GM21515 (cell line): Measurements from ENCODE around the gene RABAC1.

Experiments
- ATAC-seq: cut with Tn5 transposase; IDR thresholded peaks from one replicate; pipeline ENCODE4 v1.9.1; 2021; ENCODE audit not compliant: unreplicated experiment

Gene RABAC1

GRCh38 chr19:41990028-41990427 lies 30.9 kb upstream of the RABAC1 start:
- ATAC-seq = no peak

GRCh38 chr19:41988947-41989346 lies 29.8 kb upstream of the RABAC1 start:
- ATAC-seq = no peak

- no peak for ATAC-seq
Measured at GRCh38 chr19:41987141-41987860, 28.2 kb upstream of the RABAC1 start.

- ATAC-seq = no peak
Measured at GRCh38 chr19:41984961-41985360, 25.8 kb upstream of the RABAC1 start.

- ATAC-seq = no peak
Measured at GRCh38 chr19:41981724-41982123, 22.6 kb upstream of the RABAC1 start.

GRCh38 chr19:41978470-41978869 lies 19.3 kb upstream of the RABAC1 start:
- ATAC-seq = no peak

GRCh38 chr19:41977916-41978315 lies 18.8 kb upstream of the RABAC1 start:
- ATAC-seq = no peak

- no peak for ATAC-seq
Measured at GRCh38 chr19:41974652-41975051, 15.5 kb upstream of the RABAC1 start.

- ATAC-seq = no peak
Measured at GRCh38 chr19:41971363-41971762, 12.2 kb upstream of the RABAC1 start.

- no peak for ATAC-seq
Measured at GRCh38 chr19:41969772-41970458, 10.8 kb upstream of the RABAC1 start.

GRCh38 chr19:41968751-41969595 lies 9.9 kb upstream of the RABAC1 start:
- no peak for ATAC-seq

- no peak for ATAC-seq
Measured at GRCh38 chr19:41967054-41967783, 8.1 kb upstream of the RABAC1 start.

- ATAC-seq = no peak
Measured at GRCh38 chr19:41965106-41965505, 6.0 kb upstream of the RABAC1 start.

GRCh38 chr19:41960973-41961372 lies 1.9 kb upstream of the RABAC1 start:
- ATAC-seq = no peak

- ATAC-seq = peak; percentile 55
Measured at GRCh38 chr19:41958367-41959055, 610 bp downstream of the RABAC1 start.

- no peak for ATAC-seq
Measured at GRCh38 chr19:41957838-41958366, 1.2 kb downstream of the RABAC1 start.

- ATAC-seq = no peak
Measured at GRCh38 chr19:41957161-41957837, 1.8 kb downstream of the RABAC1 start.

GRCh38 chr19:41956621-41957020 lies 2.5 kb downstream of the RABAC1 start:
- no peak for ATAC-seq

- ATAC-seq = no peak
Measured at GRCh38 chr19:41955521-41955920, 3.6 kb downstream of the RABAC1 start.
